Ovary (tissue), 9 donors: ENCODE data around the gene PHC2. TPM values are rescaled to one million over a fixed set of nuclear protein-coding genes. Genes with fewer than 3 reads are reported as not detected.
A peak's percentile ranks its signal among the peaks of the same experiment; 100 is the strongest.

Source experiments
- DNase-seq, 5 donors: peaks; one replicate each; pipeline ENCODE4 v3.0.0-alpha.2; 2019 to 2020
- H3K27ac ChIP-seq, 2 donors: fragments of 200-600 bp; one replicate each; pipeline versions ENCODE4 v1.5.1 to v1.8.0; 2019 to 2022
- H3K27me3 ChIP-seq: fragments of 200-600 bp; one replicate; pipeline ENCODE4 v1.8.0; 2022
- H3K36me3 ChIP-seq: fragments of 200-600 bp; sonication (generic); one replicate; pipeline ENCODE4 v1.5.1; 2019
- H3K4me1 ChIP-seq: one replicate; pipeline ENCODE4 v1.8.1; 2013; ENCODE audit warnings: mild to moderate bottlenecking, moderate library complexity; ENCODE audit not compliant: insufficient read depth
- H3K4me3 ChIP-seq: fragments of 200-600 bp; sonication (generic); one replicate; pipeline ENCODE4 v1.5.1; 2017
- H3K9me3 ChIP-seq, 2 donors: fragments of 200-600 bp in 1 of 2; sonication (generic) in 1 of 2; one replicate each; pipeline versions ENCODE4 v1.5.1 to v1.8.1; 2013 to 2019; ENCODE audit warnings: mild to moderate bottlenecking in 1 of 2, moderate library complexity in 1 of 2
- CTCF ChIP-seq, 3 donors: fragments of 450-650 bp in 2 of 3; fragments of 200-600 bp in 1 of 3; IDR thresholded peaks; one replicate each; pipeline versions ENCODE4 v1.5.1 to v1.8.0; 2016 to 2022; ENCODE audit warnings: antibody characterized with exemption in 3 of 3, mild to moderate bottlenecking in 1 of 3
- EP300 ChIP-seq: sonication (generic); formaldehyde crosslinking; IDR thresholded peaks from one replicate; pipeline ENCODE4 v1.6.1; 2017; ENCODE audit warnings: antibody characterized with exemption
- POLR2A ChIP-seq: fragments of 450-650 bp; IDR thresholded peaks from one replicate; pipeline ENCODE4 v1.6.1; 2017; ENCODE audit warnings: antibody characterized with exemption, mild to moderate bottlenecking, moderate library complexity
- WGBS, 3 donors: extraction: QIAGEN DNeasy Blood & Tissue Kit in 1 of 3; methylation state at CpG; one replicate each; pipeline versions ENCODE4 v1.1.5 to v1.1.7; 2013 to 2017; 5-methylcytosine and 5-hydroxymethylcytosine counted together
- intact Hi-C, 4 donors: fragments of 100-400 bp; cut with DNase I; formaldehyde crosslinking; loops; one replicate each; pipeline versions ENCODE4 v1.11.0 to v1.15.1; 2022 to 2023
- polyA plus RNA-seq, 2 donors: library from polyadenylated mRNA; stranded (reverse); fragments of 200-250 nt in 1 of 2; fragments of 350-450 nt in 1 of 2; fragmentation: Illumina TruSeq in 1 of 2; extraction: RNeasy Lipid Tissue Mini Kit (QIAGEN cat#74804) in 1 of 2; gene quantifications; one replicate each; pipeline ENCODE4 v1.2.3, GENCODE V29; 2013 to 2014
- total RNA-seq, 7 donors: library from RNA; depleted of rRNA in 2 of 7; stranded (reverse); fragments of >200 nt in 2 of 7; fragmentation: NEBNext Ultra II Directional in 3 of 7; extraction: Animal tissue kit (Norgen Biotek cat#: 25700) in 3 of 7; gene quantifications; one replicate each; pipeline versions ENCODE4 v1.1.0 to v1.2.4, GENCODE V29; 2016 to 2023
- donor health status: DM: no; HTN: no; CAD: no; lungs with moderate emphysema.
- donor health status: DM: no; HTN: no; CAD: no.
- donor health status: Bipolar disorder and iron deficiency.
- donor health status: DM: yes; HTN: yes; CAD: no.
- donor health status: DM: no; HTN: no; CAD: no.
- donor health status: DM: yes; HTN: yes; CAD: no.

PHC2 gene
- total and polyA plus RNA-seq, 9 donors: 52.3 to 101 (median 85.5) TPM

GRCh38 chr1:33464552-33464951 is 33.7 kb upstream of the PHC2 start:
- no peak overlapping the region for H3K4me3 ChIP-seq
- TF ChIP-seq POLR2A (no peak), CTCF (IDR thresholded peaks at IDR 0.05) (no peak), EP300 (no peak)
- H3K4me1 ChIP-seq: peaks cover 6% of the 10 kb centered on the region
- no peaks in the 10 kb centered on the region for H3K9me3 ChIP-seq
- no peak overlapping the region for H3K27ac ChIP-seq
- DNase-seq: no peak
- WGBS, 3 donors: 97 to 99% (median 98%) methylated on average over 3 of the region's 3 CpGs
- no peaks in the 10 kb centered on the region for H3K36me3 ChIP-seq
- no peaks in the 10 kb centered on the region for H3K27me3 ChIP-seq
- intact Hi-C loops: loop anchor here in 3 of 4 donors (5.0 to 10.0 kb wide), 5 partner anchors 80 to 370 kb away; no protein-coding TSS in a partner anchor

- no peak for DNase-seq
- Histone ChIP-seq H3K4me1 (peaks cover 7% of the 10 kb centered on the region), H3K9me3 (no peaks in the 10 kb centered on the region), H3K36me3 (no peaks in the 10 kb centered on the region), H3K4me3 (no peak overlapping the region), H3K27ac (no peak overlapping the region), H3K27me3 (no peaks in the 10 kb centered on the region)
- TF ChIP-seq CTCF (IDR thresholded peaks at IDR 0.05) (no peak), EP300 (no peak), POLR2A (no peak)
- WGBS, 3 donors: 90 to 92% (median 90%) methylated on average over 8 of the region's 8 CpGs
- intact Hi-C loops: loop anchor here in 3 of 4 donors (5.0 to 10.0 kb wide), 5 partner anchors 78 to 368 kb away; no protein-coding TSS in a partner anchor
Measured at GRCh38 chr1:33462405-33463164, 31.7 kb upstream of the PHC2 start.

GRCh38 chr1:33460947-33461629 is 30.2 kb upstream of the PHC2 start:
- WGBS, 3 donors: 38 to 45% (median 44%) methylated on average over 4 of the region's 4 CpGs
- Histone ChIP-seq H3K9me3 (no peaks in the 10 kb centered on the region), H3K4me3 (no peak overlapping the region), H3K27ac (peak overlapping the region in 1 of 2 donors; percentile 27), H3K27me3 (no peaks in the 10 kb centered on the region), H3K4me1 (peaks cover 13% of the 10 kb centered on the region), H3K36me3 (no peaks in the 10 kb centered on the region)
- DNase-seq: no peak
- intact Hi-C loops: loop anchor here in 3 of 4 donors (5.0 to 10.0 kb wide), 5 partner anchors 76 to 366 kb away; no protein-coding TSS in a partner anchor
- no peak for TF ChIP-seq CTCF (IDR thresholded peaks at IDR 0.05)
- TF ChIP-seq EP300: no peak
- no peak for TF ChIP-seq POLR2A

GRCh38 chr1:33460144-33460543 is 29.2 kb upstream of the PHC2 start:
- Histone ChIP-seq H3K27ac (peak overlapping the region in 1 of 2 donors; percentile 27), H3K4me3 (no peak overlapping the region), H3K4me1 (peaks cover 19% of the 10 kb centered on the region), H3K36me3 (no peaks in the 10 kb centered on the region), H3K9me3 (no peaks in the 10 kb centered on the region), H3K27me3 (no peaks in the 10 kb centered on the region)
- WGBS, 3 donors: 92 to 94% (median 92%) methylated on average over 3 of the region's 3 CpGs
- no peak for DNase-seq
- no peak for TF ChIP-seq EP300
- no peak for TF ChIP-seq POLR2A
- TF ChIP-seq CTCF (IDR thresholded peaks at IDR 0.05): no peak
- intact Hi-C loops: loop anchor here in 3 of 4 donors (5.0 to 10.0 kb wide), 5 partner anchors 75 to 365 kb away; no protein-coding TSS in a partner anchor
